GM12875 (cell line): Measurements from ENCODE around the gene SERPINA9.

ENCODE experiments used
- H3K4me3 ChIP-seq: one replicate; pipeline ENCODE4 v1.5.1; 2011; ENCODE audit warnings: low read depth, low read length, control low read depth
- CTCF ChIP-seq: IDR thresholded peaks from 2 replicates; pipeline ENCODE4 v1.5.1; 2011; ENCODE audit warnings: low read depth, mild to moderate bottlenecking, control low read depth, inconsistent platforms, low read length, moderate library complexity, borderline replicate concordance; ENCODE audit not compliant: insufficient read depth

SERPINA9 gene

GRCh38 chr14:94476023-94476422, at the start of gene SERPINA9:
Gene SERPINA9 (minus strand): TSS chr14:94476197. CDS start chr14:94469840, 6,357 bp downstream.
- no peak within 1 kb of the TSS for H3K4me3 ChIP-seq
- TF ChIP-seq CTCF, result no peak

- H3K4me3 ChIP-seq, result no peak overlapping the region
- no peak for TF ChIP-seq CTCF
Measured at GRCh38 chr14:94524093-94524492, 48.1 kb upstream of the SERPINA9 start.

- H3K4me3 ChIP-seq, result no peak overlapping the region
- TF ChIP-seq CTCF, result no peak
Measured at GRCh38 chr14:94523265-94523664, 47.3 kb upstream of the SERPINA9 start.

GRCh38 chr14:94522115-94522724, 46.2 kb upstream of the SERPINA9 start:
- H3K4me3 ChIP-seq, result no peak overlapping the region
- TF ChIP-seq CTCF, result no peak

- H3K4me3 ChIP-seq, result no peak overlapping the region
- TF ChIP-seq CTCF, result 0 out of 2 replicates have a peak, but pooled peaks have one; percentile 1
Measured at GRCh38 chr14:94521375-94522114, 45.5 kb upstream of the SERPINA9 start.

GRCh38 chr14:94517641-94518257, 41.8 kb upstream of the SERPINA9 start:
- H3K4me3 ChIP-seq, result no peak overlapping the region
- no peak for TF ChIP-seq CTCF
